Stimulated activated CD4-positive, alpha-beta T cell treated with anti-CD3 and anti-CD28 coated beads, Interleukin-12 subunit alpha, Interleukin-12 subunit beta, amount 100 ng/mL, for 4 hours (primary cell): ENCODE measurements around the gene RCAN3.

ENCODE experiments used
- DNase-seq: peaks from one replicate; pipeline ENCODE4 v3.0.0-alpha.2; 2020

Gene RCAN3

DNA sequence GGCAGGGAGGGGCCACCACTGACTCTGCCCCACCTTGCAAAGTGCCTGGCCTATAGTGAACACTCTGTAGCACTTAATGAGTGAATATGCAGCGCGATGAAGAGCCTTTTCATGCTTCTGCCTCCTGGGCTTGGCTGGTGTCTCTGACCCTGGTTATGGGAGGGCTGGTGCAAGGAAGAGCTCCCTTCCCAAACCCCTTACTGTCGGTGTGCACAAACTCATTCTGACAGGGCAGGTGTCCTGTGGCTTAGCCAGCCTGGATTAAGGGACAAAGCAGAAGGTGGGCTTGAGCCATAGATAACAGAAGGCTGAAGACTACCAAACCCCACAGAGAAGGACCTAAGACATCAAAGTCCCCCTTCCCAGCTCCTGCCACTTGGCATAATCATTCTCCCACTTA, 51.3 kb downstream of the RCAN3 start:
- no peak for DNase-seq

GRCh38 chr1:24554714-24555113, 52.1 kb downstream of the RCAN3 start:
- DNase-seq, result no peak

DNA sequence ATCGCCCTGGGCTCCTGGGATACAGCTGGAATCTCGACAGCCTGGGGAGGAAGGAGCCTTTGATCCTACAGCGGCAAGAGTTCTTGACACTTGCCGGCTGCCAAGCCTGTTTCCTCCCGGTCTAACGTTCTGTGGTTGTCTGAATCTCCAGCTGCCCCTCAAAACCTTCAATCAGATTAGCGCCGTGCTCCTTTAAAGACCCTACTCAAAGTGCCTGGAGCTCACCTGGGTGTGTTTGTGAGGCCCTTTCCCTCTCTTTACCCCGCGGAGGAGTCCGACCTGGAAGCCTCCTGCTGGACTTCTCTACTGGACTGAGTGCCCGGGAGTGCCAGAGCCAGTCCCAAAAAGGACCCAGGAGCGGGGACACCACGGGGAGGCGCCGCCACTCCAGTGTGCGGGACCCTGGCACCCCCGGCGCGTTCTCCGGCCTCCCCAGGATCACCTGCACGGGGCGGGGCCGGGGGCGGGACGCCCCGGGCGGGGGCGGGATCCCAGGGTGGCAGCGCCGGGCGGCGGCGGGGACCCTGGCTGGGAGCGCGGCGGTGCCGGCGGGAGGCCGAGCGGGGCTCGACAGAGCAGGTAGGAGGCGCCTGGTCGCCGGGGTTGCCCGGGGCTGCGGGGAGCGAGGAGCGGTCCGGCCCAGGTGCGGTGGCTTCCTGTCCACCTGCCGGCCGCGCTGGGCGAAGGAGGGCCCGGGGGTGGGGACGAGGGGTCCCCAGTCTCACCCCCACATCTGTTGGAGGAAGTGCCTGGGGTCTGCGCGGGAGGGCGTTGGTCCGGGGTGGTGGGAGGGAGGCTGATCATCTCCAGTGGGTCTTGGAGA, 53.2 kb downstream of the RCAN3 start, which contains the start of gene NCMAP:
NCMAP (plus strand) TSS at position 497 of the 823 bp plus-strand sequence. CDS start 39,344 bp downstream, outside the sequence.
- DNase-seq, result peak; percentile 51

- no peak for DNase-seq
These were observed 53.8 kb downstream of the RCAN3 start for GRCh38 chr1:24556414-24556795.

- DNase-seq, result no peak
These were observed 54.6 kb downstream of the RCAN3 start for GRCh38 chr1:24557220-24557619.

DNA sequence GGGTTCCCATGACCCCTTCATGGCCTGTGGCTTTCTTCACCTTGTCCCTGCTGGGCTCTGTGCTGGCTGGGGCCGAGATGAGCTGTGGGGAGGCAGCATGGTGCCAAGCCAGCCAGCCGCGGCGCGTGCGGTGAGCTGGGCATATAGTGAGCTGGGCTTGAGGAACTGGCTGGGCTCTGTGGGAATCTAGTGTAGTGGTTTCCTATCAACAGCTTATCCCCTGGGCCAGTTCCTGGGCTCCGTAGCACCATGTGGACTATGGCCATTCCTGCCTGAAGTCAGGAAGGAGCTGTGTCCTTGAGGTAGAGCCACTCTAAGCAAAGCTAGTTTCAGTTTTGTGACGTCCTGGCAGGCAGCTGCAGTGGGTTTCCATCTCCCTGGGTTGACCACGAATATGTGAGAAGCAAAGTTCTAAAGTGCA, 55.1 kb downstream of the RCAN3 start:
- DNase-seq, result no peak

GRCh38 chr1:24558455-24558854, 55.8 kb downstream of the RCAN3 start:
- no peak for DNase-seq

DNA sequence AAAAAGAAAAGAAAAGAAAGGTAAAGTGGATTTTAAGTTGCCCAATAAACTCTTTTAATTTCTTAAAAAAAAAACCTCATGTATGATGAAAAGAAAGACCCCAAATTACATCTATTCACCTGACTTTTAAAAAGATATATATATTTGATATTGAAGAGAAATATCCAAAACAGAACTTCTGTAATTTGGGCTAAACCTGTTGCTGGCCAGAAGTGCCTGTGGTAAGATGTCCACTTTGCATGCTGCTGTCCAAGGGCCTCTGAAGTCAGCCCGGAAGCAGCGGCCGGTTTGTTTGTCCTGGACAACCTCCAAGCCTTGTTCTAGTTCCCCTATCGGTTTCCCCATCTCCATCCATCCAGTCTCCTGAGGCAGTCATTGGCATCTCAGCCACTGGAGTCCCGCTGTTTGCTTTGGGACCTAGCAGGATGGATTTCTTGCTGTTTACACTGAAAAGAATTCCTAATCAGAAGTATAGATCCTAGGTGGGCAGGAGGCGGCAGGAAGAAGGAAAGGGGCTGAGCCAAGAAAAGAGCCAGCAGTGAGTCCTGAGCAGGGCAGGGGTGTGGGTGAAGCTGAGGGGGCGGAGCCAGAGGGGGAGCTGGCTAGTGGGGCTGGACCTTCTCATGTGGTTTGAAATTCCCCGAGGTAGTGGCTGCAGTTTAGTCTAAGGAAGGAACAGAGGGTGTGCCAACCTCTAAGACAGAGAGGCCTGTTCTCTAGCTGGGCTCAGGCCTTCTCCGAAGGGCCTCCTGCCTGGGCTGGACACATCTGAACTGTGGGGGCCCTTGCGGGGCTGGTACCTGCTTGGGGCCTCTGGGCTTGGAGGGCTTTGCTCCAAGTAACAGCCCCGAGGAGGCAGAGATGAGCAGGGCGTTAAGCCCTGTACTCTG, 56.5 kb downstream of the RCAN3 start:
- DNase-seq, result no peak

DNA sequence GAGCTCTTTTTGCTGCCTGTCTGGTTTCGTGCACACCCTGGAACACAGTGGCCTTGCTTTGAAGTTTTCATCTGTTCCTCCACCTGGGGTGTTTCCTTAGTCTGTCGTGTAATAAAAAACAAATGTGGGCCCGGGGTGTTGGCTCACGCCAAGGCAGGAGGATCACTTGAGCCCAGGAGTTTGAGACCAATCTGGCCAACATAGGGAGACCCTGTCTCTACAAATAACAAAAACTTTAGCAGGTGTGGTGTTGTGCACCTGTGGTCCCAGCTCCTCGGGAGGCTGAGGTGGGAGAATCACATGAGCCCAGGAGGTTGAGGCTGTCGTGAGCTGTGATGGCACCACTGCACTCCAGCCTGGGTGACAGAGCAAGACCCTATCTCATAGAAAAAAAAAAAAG, 57.7 kb downstream of the RCAN3 start:
- DNase-seq, result no peak

DNA sequence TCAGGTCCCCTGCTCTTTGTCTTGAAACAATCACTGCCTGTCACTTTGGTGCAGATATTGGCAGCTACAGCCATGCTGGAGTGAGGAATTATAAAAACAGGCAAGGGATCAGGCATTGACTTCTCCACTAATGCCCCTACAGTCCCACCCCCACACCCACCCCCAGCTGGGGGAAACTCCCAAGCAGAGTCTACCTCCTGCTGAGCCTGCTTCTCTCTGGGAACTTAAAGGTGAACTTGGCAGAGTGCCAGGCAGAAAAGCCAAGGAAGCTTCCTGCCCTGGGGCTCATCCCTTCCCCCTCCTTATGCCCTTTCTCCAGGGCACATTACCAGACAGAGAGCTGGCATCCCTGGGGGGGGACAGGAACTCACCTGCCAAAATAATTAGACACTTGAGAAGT, 60.0 kb downstream of the RCAN3 start:
- DNase-seq, result no peak

DNA sequence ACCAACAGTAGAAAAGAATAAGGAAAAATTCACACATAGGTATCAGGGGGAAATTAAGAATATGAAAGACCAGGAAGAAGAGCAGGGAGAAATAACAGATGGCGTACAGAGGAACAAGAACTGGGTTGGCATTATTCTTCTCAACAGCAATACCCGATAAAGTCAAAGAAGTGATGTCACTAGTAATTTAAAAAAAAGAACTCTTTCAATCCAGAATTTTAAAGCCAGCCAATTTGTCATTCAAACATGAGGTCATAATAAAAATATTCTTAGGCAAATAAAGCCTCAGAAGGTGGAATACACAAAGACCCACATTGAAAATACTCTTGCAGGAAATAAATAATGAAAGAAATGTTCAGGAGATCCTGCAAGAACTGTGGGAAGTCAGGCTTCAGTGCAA, 62.1 kb downstream of the RCAN3 start:
- no peak for DNase-seq

DNA sequence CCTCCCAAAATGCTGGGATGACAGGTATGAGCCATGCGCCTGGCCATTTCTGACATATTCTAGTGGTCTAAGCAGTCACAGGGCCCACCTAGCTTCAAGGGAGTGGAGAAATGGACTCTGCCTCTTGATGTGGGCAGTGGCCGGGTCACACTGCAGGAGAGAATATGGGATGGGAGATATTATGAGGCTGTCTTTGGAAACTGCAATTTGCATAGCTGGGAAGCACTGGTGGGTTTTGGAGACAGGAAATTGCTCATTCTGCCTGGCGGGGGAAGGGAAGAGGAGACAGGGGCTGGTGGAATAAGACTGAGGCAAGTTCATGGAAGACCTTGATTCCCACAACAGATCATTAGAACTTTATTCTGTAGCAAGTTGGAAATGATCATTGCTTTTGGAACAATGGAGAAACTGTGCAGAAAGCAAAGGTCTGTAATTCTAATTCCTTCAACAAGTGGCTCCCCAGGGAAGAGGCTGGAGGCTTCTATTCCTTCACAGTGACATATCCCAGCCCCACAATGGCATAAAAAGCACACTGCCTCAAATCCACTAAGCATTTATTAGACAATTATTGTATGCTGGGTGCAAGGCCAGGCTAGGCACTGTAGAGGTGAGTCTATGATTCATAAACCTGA, 63.7 kb downstream of the RCAN3 start:
- DNase-seq, result no peak

DNA sequence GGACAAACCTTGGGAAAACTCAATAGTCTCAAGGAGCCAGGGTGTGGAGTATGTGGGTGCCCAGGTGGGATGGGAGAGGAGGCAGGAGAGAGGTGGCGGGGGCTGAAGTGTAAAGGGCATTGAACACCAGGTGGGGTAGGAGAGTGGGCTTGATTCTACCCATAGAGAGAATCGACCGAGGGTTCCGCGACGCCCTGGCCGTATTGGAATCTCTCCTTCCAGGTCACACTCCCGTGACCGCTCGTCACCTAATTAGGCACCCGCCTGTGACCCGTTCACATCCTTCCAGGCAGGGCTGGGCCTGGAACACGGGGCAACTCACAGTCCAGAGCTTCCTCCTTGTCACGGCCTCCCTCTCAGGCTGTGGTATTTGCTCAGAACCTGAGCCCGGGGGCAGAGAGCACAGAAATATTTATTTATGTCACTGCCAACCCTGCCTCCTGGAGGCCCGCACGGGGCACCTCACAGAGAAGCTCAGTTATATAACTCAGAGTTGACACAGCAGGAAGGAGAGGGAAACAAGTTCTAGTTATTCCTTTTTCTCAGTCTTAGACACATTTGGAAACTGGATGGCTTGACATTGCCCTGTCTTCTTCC, 65.3 kb downstream of the RCAN3 start:
- DNase-seq, result no peak

DNA sequence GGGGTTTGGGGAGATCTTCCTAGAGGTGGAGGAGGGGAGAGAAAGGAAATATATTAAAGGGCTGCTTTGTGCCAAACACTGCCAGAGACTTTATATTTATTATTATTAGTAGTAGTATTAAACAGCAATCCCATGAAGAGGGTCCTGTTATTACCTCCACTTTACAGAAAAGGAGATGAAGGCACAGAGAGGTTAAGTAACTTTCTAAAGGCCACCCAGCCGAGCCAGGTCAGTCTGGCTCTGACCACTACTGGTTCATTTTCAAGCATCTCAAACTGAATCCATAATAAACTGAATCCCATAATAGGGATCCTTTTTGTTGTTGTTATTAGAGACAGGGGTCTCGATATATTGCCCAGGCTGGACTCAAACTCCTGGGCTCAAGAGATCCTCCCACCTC, 65.8 kb downstream of the RCAN3 start:
- no peak for DNase-seq

DNA sequence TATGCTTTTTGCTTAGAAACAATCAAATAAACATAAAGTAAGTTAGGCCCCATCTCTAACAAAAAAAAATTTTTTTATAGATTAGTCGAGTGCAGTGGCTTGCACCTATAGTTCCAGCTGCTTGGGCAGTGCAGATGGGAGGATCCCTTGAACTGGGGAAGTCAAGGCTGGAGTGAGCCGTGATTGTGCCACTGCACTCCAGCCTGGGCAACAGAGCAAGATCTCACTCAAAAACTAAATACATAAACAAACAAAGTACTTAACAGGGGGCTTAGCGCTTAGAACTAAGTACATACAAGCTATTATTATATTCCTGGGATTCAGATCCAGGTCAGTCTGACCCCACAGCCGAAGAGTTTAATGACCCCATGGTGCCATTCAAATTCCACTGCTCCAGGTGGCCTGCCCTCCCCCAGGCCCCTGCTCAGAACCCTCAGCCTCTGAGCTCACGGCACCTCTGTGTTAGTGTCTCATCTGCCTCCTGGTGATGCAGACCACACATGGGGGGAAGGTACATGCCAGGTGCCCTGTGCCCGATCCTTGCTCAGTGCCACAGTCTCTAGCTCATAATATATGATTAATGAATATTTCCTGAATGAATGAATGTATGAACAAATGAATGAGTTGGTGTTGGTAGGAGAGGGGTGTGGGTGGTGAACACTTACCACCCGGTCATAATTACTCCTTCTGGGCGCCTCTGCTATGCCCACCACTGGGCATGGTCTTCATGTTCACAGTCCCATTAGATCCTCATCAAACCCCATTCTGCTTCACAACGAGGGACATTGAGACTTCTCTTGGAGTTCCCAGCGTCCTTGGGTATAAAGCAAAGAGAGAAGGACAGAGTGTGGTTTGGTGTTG, 67.9 kb downstream of the RCAN3 start:
- no peak for DNase-seq

DNA sequence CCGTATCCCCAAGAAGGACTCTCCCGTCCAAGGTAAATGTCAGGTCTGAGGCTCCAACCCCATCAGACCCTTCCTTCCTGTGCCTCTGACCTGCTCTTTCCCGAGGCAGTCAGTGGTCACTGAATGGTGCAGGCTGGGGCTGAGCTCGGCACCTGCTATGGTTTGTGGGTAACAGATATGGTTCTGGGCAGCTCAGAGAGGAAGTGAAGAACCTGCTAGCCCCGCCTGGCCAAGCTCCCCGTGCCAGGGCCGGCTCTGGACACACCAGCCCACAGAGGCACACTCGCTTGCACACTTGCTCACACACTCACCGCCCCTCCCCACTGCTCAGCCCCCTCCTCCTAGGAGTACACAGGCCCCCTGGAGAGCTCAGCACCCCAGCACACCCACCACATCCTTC, 69.7 kb downstream of the RCAN3 start:
- DNase-seq, result no peak

DNA sequence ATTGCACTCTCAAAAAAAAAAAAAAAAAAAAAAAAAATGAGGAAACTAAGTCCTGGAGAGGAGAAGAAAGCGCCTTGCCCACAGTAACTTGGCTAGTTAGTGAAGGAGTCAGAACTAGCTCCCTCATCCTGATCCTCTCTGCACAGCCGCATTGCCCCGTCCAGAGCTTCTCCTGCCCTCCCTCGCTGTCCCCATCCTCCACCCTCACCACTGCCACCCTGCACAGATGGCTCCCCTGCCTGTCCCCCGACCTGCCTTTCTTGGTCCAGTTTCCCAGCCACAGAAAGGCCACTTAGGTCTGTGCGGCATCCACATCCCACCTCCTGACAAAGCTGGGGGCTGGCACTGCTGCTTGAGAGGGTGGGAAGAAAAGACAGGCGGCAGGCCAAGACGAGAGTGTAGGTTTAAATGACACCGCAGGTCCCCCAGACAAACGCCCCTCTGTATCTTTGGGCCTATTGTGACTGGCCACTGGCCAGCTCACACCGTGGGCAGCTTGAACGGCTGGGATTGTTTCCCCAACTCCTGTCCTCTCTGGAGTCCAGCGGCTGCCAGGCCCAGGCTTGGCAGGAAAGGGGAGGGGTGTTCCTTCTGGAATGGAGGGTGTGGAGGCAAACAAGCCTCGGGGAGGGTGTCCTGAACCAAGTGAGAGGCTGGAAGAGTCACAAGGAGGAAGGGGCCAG, 73.4 kb downstream of the RCAN3 start:
- no peak for DNase-seq

- no peak for DNase-seq
These were observed 76.2 kb downstream of the RCAN3 start for GRCh38 chr1:24578846-24579245.

- DNase-seq, result no peak
These were observed 78.1 kb downstream of the RCAN3 start for GRCh38 chr1:24580756-24581155.

DNA sequence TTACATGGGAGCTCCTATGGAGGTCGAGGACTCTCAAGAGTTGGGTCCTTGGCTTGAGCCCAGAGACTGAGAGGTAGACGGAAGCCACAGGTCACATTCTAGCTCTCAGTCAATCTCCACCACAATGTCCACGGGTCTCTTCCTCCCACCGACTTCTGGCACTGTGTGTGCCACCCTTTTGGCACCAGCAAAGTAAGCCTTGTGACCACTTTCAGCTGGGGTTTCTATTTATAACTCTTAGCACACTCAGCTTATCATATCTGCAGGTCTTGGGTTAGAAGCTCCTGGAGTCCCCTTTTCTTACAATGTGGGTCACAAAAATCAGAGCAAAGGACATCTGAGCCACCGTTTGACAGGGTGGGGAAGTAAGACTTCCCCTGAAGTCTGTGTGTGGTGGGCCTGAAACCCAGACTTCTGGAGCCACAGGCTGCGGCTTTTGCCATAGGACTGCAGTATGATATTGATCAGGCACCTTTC, 81.6 kb downstream of the RCAN3 start:
- no peak for DNase-seq

GRCh38 chr1:24586119-24586518, 83.5 kb downstream of the RCAN3 start:
- no peak for DNase-seq
